ENCODE data around the gene TM9SF3.

The TM9SF3 gene

DNA sequence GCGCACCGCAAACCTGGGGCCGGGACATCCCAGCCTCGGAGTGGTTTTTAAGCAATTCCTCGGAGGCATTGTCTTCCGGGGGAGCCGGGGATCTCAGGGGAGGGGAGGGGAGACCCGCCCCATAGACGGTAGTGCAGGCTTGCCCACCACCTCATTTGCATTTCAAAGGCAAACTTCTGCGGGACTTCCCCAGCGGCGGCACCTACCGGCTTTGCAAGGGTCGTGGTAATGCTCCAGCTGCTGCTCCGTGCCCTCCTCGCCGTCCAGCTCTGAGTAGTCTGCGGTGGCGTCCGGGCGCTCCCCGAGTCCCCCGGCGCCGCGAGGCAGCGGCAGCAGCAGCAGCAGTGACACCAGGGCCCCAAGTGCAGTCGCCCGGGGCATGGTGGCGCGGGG lies 73.5 kb downstream of the TM9SF3 start:
- Histone ChIP-seq H3K9me3 (ENCODE audit: control insufficient read depth, low read length) (no peaks in the 10 kb centered on the region), H3K4me3 (ENCODE audit: low read length) (peak overlapping the region; percentile 33), H3K27me3 (ENCODE audit: control insufficient read depth, insufficient read depth, low read length) (peaks cover 24% of the 10 kb centered on the region), H3K36me3 (ENCODE audit: control insufficient read depth, insufficient read depth, low read length) (no peaks in the 10 kb centered on the region), H3K4me1 (ENCODE audit: control insufficient read depth, insufficient read depth, low read length) (peaks cover 18% of the 10 kb centered on the region), H3K9ac (ENCODE audit: low read length) (no peak overlapping the region)

GRCh38 chr10:96512524-96513304 lies 74.1 kb downstream of the TM9SF3 start:
- Histone ChIP-seq H3K27me3 (ENCODE audit: control insufficient read depth, insufficient read depth, low read length) (peaks cover 24% of the 10 kb centered on the region), H3K9me3 (ENCODE audit: control insufficient read depth, low read length) (no peaks in the 10 kb centered on the region), H3K9ac (ENCODE audit: low read length) (no peak overlapping the region), H3K4me3 (ENCODE audit: low read length) (peak overlapping the region; percentile 33), H3K36me3 (ENCODE audit: control insufficient read depth, insufficient read depth, low read length) (no peaks in the 10 kb centered on the region), H3K4me1 (ENCODE audit: control insufficient read depth, insufficient read depth, low read length) (peaks cover 18% of the 10 kb centered on the region)

GRCh38 chr10:96511044-96511945 lies 75.5 kb downstream of the TM9SF3 start:
- Histone ChIP-seq H3K9ac (ENCODE audit: low read length) (no peak overlapping the region), H3K36me3 (ENCODE audit: control insufficient read depth, insufficient read depth, low read length) (no peaks in the 10 kb centered on the region), H3K9me3 (ENCODE audit: control insufficient read depth, low read length) (no peaks in the 10 kb centered on the region), H3K4me3 (ENCODE audit: low read length) (no peak overlapping the region), H3K27me3 (ENCODE audit: control insufficient read depth, insufficient read depth, low read length) (peaks cover 24% of the 10 kb centered on the region), H3K4me1 (ENCODE audit: control insufficient read depth, insufficient read depth, low read length) (peaks cover 18% of the 10 kb centered on the region)

DNA sequence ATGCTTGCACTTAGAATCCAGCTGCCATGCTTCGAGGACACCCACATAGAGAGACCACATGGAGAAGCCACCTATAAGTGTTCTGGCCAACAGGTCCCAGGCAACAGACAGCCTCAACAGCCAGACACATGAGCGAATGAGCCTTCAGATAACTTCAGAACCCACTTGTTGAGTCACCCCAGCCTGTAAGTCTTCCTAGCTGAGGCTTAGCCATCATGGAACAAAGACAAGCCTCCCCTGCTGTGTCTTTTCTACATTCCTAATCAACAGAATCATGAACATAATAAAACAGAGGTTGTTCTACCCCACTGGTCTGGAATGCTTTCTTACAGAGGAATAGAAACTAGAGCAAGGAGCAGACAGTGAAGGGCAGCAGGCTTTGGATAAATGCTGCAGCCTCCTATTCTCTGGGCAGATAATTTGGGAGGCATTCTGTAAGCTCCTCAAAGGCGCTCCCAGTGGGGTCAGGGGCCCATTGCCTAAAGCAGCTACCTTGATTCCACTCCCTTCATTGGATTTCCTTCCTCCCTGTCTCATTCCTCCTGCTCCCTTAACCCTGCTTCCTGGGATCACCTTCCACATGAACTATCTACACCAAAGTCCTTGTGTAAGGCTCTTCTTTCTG lies 77.7 kb downstream of the TM9SF3 start:
- Histone ChIP-seq H3K9ac (ENCODE audit: low read length) (no peak overlapping the region), H3K4me3 (ENCODE audit: low read length) (no peak overlapping the region), H3K9me3 (ENCODE audit: control insufficient read depth, low read length) (no peaks in the 10 kb centered on the region), H3K27me3 (ENCODE audit: control insufficient read depth, insufficient read depth, low read length) (peaks cover 24% of the 10 kb centered on the region), H3K4me1 (ENCODE audit: control insufficient read depth, insufficient read depth, low read length) (peaks cover 18% of the 10 kb centered on the region), H3K36me3 (ENCODE audit: control insufficient read depth, insufficient read depth, low read length) (no peaks in the 10 kb centered on the region)

GRCh38 chr10:96507044-96507443 lies 79.8 kb downstream of the TM9SF3 start:
- H3K4me3 ChIP-seq (ENCODE audit: low read length) = no peak overlapping the region
- peaks cover 8% of the 10 kb centered on the region for H3K27me3 ChIP-seq (ENCODE audit: control insufficient read depth, insufficient read depth, low read length)
- no peak overlapping the region for H3K9ac ChIP-seq (ENCODE audit: low read length)
- H3K36me3 ChIP-seq (ENCODE audit: control insufficient read depth, insufficient read depth, low read length) = no peaks in the 10 kb centered on the region
- H3K4me1 ChIP-seq (ENCODE audit: control insufficient read depth, insufficient read depth, low read length) = peaks cover 5% of the 10 kb centered on the region
- no peaks in the 10 kb centered on the region for H3K9me3 ChIP-seq (ENCODE audit: control insufficient read depth, low read length)

GRCh38 chr10:96505150-96506136 lies 81.4 kb downstream of the TM9SF3 start:
- Histone ChIP-seq H3K36me3 (ENCODE audit: control insufficient read depth, insufficient read depth, low read length) (no peaks in the 10 kb centered on the region), H3K9me3 (ENCODE audit: control insufficient read depth, low read length) (no peaks in the 10 kb centered on the region), H3K9ac (ENCODE audit: low read length) (no peak overlapping the region), H3K27me3 (ENCODE audit: control insufficient read depth, insufficient read depth, low read length) (no peaks in the 10 kb centered on the region), H3K4me1 (ENCODE audit: control insufficient read depth, insufficient read depth, low read length) (no peaks in the 10 kb centered on the region), H3K4me3 (ENCODE audit: low read length) (no peak overlapping the region)

- no peaks in the 10 kb centered on the region for H3K9me3 ChIP-seq (ENCODE audit: control insufficient read depth, low read length)
- no peaks in the 10 kb centered on the region for H3K4me1 ChIP-seq (ENCODE audit: control insufficient read depth, insufficient read depth, low read length)
- no peaks in the 10 kb centered on the region for H3K27me3 ChIP-seq (ENCODE audit: control insufficient read depth, insufficient read depth, low read length)
- no peak overlapping the region for H3K9ac ChIP-seq (ENCODE audit: low read length)
- no peaks in the 10 kb centered on the region for H3K36me3 ChIP-seq (ENCODE audit: control insufficient read depth, insufficient read depth, low read length)
- no peak overlapping the region for H3K4me3 ChIP-seq (ENCODE audit: low read length)
Observed at GRCh38 chr10:96502561-96503282, 84.1 kb downstream of the TM9SF3 start.

- H3K9me3 ChIP-seq (ENCODE audit: control insufficient read depth, low read length) = no peaks in the 10 kb centered on the region
- H3K9ac ChIP-seq (ENCODE audit: low read length) = no peak overlapping the region
- H3K36me3 ChIP-seq (ENCODE audit: control insufficient read depth, insufficient read depth, low read length) = no peaks in the 10 kb centered on the region
- no peak overlapping the region for H3K4me3 ChIP-seq (ENCODE audit: low read length)
- no peaks in the 10 kb centered on the region for H3K4me1 ChIP-seq (ENCODE audit: control insufficient read depth, insufficient read depth, low read length)
- no peaks in the 10 kb centered on the region for H3K27me3 ChIP-seq (ENCODE audit: control insufficient read depth, insufficient read depth, low read length)
Observed at GRCh38 chr10:96501985-96502384, 84.8 kb downstream of the TM9SF3 start.

DNA sequence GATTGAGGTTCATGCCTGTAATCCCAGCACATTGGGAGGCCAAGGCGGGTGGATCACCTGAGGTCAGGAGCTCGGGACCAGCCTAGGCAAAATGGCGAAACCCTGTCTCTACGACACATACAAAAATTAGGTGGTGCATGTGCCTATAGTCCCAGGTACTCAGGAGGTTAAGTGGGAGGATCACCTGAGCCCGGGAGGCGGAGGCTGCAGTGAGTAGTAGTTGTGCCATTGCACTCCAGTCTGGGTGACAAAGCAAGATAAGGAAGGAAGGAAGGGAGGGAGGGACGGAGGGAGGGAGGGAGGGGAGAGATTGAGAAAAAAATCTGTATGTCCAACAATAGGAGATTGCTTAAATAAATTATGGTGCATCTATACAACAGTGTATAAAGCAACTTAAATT lies 86.3 kb downstream of the TM9SF3 start:
- no peaks in the 10 kb centered on the region for H3K9me3 ChIP-seq (ENCODE audit: control insufficient read depth, low read length)
- H3K4me3 ChIP-seq (ENCODE audit: low read length) = no peak overlapping the region
- no peaks in the 10 kb centered on the region for H3K36me3 ChIP-seq (ENCODE audit: control insufficient read depth, insufficient read depth, low read length)
- no peaks in the 10 kb centered on the region for H3K27me3 ChIP-seq (ENCODE audit: control insufficient read depth, insufficient read depth, low read length)
- H3K4me1 ChIP-seq (ENCODE audit: control insufficient read depth, insufficient read depth, low read length) = no peaks in the 10 kb centered on the region
- no peak overlapping the region for H3K9ac ChIP-seq (ENCODE audit: low read length)

DNA sequence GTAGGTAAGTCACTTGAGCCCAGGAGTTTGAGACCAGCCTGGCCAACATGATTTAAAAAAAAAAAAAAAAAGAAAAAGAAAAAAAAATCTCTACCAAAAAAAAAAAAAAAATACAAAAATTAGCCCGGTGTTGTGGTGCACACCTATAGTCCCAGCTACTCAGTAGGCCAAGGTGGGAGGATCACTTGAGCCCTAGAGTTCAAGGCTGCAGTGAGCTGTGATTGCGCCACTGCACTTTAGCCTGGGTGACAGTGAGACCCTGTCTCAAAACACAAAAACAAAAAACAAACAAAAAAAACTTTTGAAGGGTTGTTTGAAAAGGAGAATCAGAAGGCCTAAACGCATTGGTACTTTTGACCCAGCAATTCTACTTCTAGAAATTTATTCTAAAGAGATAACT lies 86.8 kb downstream of the TM9SF3 start:
- H3K27me3 ChIP-seq (ENCODE audit: control insufficient read depth, insufficient read depth, low read length) = no peaks in the 10 kb centered on the region
- no peaks in the 10 kb centered on the region for H3K9me3 ChIP-seq (ENCODE audit: control insufficient read depth, low read length)
- no peak overlapping the region for H3K9ac ChIP-seq (ENCODE audit: low read length)
- H3K4me1 ChIP-seq (ENCODE audit: control insufficient read depth, insufficient read depth, low read length) = no peaks in the 10 kb centered on the region
- no peaks in the 10 kb centered on the region for H3K36me3 ChIP-seq (ENCODE audit: control insufficient read depth, insufficient read depth, low read length)
- H3K4me3 ChIP-seq (ENCODE audit: low read length) = no peak overlapping the region

DNA sequence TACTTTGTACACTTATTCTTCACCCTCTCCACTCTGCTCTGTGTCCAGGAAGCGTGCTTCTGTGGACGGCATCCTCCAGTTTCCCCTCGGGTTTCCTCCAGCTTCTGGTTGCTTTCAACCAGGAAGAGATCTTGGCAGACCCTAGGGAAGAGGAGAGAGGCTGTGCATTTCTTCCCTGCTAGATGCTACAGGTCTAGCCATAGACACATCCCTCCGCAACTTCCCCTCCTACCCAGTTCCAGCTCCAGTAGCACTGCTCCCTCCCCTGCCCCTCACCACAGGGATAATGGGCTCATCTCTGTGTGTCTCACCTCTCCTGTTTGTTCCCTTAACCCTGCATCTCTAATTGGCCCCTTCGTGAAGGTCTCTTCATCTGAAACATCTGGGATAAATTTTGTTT lies 89.4 kb downstream of the TM9SF3 start:
- H3K27me3 ChIP-seq (ENCODE audit: control insufficient read depth, insufficient read depth, low read length) = no peaks in the 10 kb centered on the region
- no peak overlapping the region for H3K4me3 ChIP-seq (ENCODE audit: low read length)
- H3K9me3 ChIP-seq (ENCODE audit: control insufficient read depth, low read length) = no peaks in the 10 kb centered on the region
- H3K36me3 ChIP-seq (ENCODE audit: control insufficient read depth, insufficient read depth, low read length) = no peaks in the 10 kb centered on the region
- H3K9ac ChIP-seq (ENCODE audit: low read length) = no peak overlapping the region
- no peaks in the 10 kb centered on the region for H3K4me1 ChIP-seq (ENCODE audit: control insufficient read depth, insufficient read depth, low read length)

All from mucosa of stomach (tissue), 1 donor.